CD4-positive, CD25-positive, alpha-beta regulatory T cell (primary cell): Measurements from ENCODE around the gene KAT2B. TPM values are rescaled to one million over a fixed set of nuclear protein-coding genes. Genes with fewer than 3 reads are reported as not detected.
A peak's percentile ranks its signal among the peaks of the same experiment; 100 is the strongest.

ENCODE experiments used
- ATAC-seq, 2 donors: fragments of 150-1000 bp; cut with Tn5 transposase; one replicate each; pipeline ENCODE4 v1.10.0; 2021; ENCODE audit warnings: low read depth in 2 of 2, moderate number of reproducible peaks in 2 of 2, moderate library complexity in 1 of 2
- DNase-seq, 3 donors: peaks; one replicate each; pipeline versions ENCODE4 v3.0.0 to v3.0.0-alpha.2; 2012 to 2022; ENCODE audit warnings: mixed read lengths in 1 of 3
- H3K27ac ChIP-seq: one replicate; pipeline ENCODE4 v1.7.0; 2013; ENCODE audit warnings: mild to moderate bottlenecking, low read length; ENCODE audit not compliant: insufficient read depth, poor library complexity, severe bottlenecking
- H3K27me3 ChIP-seq: one replicate; pipeline ENCODE4 v1.7.0; 2013; ENCODE audit warnings: low read length; ENCODE audit not compliant: control insufficient read depth, insufficient read depth
- H3K36me3 ChIP-seq: one replicate; pipeline ENCODE4 v1.7.0; 2013; ENCODE audit warnings: mild to moderate bottlenecking, low read length, moderate library complexity; ENCODE audit not compliant: control insufficient read depth, insufficient read depth
- H3K4me1 ChIP-seq: 2 replicates; pipeline ENCODE4 v1.7.0; 2013; ENCODE audit warnings: mild to moderate bottlenecking, low read length; ENCODE audit not compliant: insufficient read depth, control insufficient read depth, poor library complexity, severe bottlenecking
- H3K4me3 ChIP-seq: one replicate; pipeline ENCODE4 v1.7.0; 2013; ENCODE audit warnings: low read depth, mild to moderate bottlenecking, low read length, moderate library complexity
- H3K9me3 ChIP-seq, 2 experiments: 1 replicate in 1 of 2; 2 replicates in 1 of 2; pipeline ENCODE4 v1.7.0; 2013; ENCODE audit warnings: low read length in 2 of 2, mild to moderate bottlenecking in 1 of 2, moderate library complexity in 1 of 2; ENCODE audit not compliant: control insufficient read depth in 2 of 2
- H3K27ac Mint-ChIP-seq, 3 donors: one replicate each; pipeline ENCODE4 v1.8.0; 2020 to 2022; ENCODE audit warnings: mild to moderate bottlenecking in 3 of 3, mixed read lengths in 3 of 3, moderate library complexity in 2 of 3
- H3K27me3 Mint-ChIP-seq: one replicate; pipeline ENCODE4 v1.8.0; 2022; ENCODE audit warnings: mild to moderate bottlenecking, mixed read lengths
- H3K36me3 Mint-ChIP-seq: one replicate; pipeline ENCODE4 v1.8.0; 2020; ENCODE audit warnings: mixed read lengths
- H3K4me1 Mint-ChIP-seq, 4 donors: one replicate each; pipeline ENCODE4 v1.8.0; 2020 to 2022; ENCODE audit warnings: mixed read lengths in 4 of 4, mild to moderate bottlenecking in 1 of 4
- H3K4me3 Mint-ChIP-seq, 4 donors: one replicate each; pipeline ENCODE4 v1.8.0; 2020 to 2022; ENCODE audit warnings: mild to moderate bottlenecking in 4 of 4, mixed read lengths in 4 of 4, moderate library complexity in 3 of 4
- H3K9me3 Mint-ChIP-seq, 7 donors: one replicate each; pipeline ENCODE4 v1.8.0; 2020 to 2022; ENCODE audit warnings: mixed read lengths in 7 of 7, mild to moderate bottlenecking in 3 of 7, moderate library complexity in 2 of 7
- polyA plus RNA-seq, 4 donors: library from polyadenylated mRNA; unstranded; fragments of 300-500 nt; fragmentation: Illumina TruSeq; gene quantifications; one replicate each; pipeline ENCODE4 v1.2.3, GENCODE V29; 2021
- total RNA-seq: library from RNA; stranded (reverse); gene quantifications from one replicate; pipeline ENCODE4 v1.2.3, GENCODE V29; 2022

Gene KAT2B
- total RNA-seq (185 TPM), polyA plus RNA-seq (10 to 100 TPM in 1 of 4 donors, 1 to 10 TPM in 3; 5.7 to 11.0 (median 7.9) TPM)

DNA sequence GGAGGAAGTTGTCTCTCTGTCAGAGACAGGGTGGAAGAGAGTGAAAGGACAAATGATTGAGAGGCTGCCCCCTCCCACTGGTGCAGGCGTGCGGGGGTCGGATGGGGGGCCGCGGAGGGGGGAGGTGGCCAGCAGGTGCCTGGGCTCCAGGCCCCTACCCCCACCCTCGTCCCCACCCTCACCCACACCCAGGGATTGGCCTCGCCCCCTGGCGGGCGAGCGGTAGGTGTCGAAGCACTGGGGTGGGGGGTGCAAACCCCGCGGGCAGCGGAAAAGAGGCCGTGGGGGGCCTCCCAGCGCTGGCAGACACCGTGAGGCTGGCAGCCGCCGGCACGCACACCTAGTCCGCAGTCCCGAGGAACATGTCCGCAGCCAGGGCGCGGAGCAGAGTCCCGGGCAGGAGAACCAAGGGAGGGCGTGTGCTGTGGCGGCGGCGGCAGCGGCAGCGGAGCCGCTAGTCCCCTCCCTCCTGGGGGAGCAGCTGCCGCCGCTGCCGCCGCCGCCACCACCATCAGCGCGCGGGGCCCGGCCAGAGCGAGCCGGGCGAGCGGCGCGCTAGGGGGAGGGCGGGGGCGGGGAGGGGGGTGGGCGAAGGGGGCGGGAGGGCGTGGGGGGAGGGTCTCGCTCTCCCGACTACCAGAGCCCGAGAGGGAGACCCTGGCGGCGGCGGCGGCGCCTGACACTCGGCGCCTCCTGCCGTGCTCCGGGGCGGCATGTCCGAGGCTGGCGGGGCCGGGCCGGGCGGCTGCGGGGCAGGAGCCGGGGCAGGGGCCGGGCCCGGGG, at the start of gene KAT2B:
KAT2B (plus strand) TSS at position 682 of the 783 bp plus-strand sequence; CDS start at position 714, 32 bp downstream.
- Histone ChIP-seq H3K27ac (peak within 1 kb of the TSS; percentile 93), H3K4me3 (peak within 1 kb of the TSS; percentile 93), H3K4me1 (peaks cover 50% of the 10 kb centered on the region), H3K36me3 (no peaks in the 10 kb centered on the region), H3K9me3 (no peaks in the 10 kb centered on the region), H3K27me3 (no peaks in the 10 kb centered on the region)
- ATAC-seq (peak; percentile 76 to 80), DNase-seq (peak; percentile 77 to 92 (median 85))
- peak within 1 kb of the TSS; percentile 99 to 100 (median 100) for H3K4me3 Mint-ChIP-seq
- peaks cover 9% of the 10 kb centered on the region for H3K27me3 Mint-ChIP-seq
- peaks cover 0 to 1% (median 0%) of the 10 kb centered on the region in 7 donors for H3K9me3 Mint-ChIP-seq
- no peaks in the 10 kb centered on the region for H3K36me3 Mint-ChIP-seq
- peak within 1 kb of the TSS; percentile 91 to 99 (median 98) for H3K27ac Mint-ChIP-seq
- peaks cover 28 to 54% (median 44%) of the 10 kb centered on the region in 4 donors for H3K4me1 Mint-ChIP-seq

DNA sequence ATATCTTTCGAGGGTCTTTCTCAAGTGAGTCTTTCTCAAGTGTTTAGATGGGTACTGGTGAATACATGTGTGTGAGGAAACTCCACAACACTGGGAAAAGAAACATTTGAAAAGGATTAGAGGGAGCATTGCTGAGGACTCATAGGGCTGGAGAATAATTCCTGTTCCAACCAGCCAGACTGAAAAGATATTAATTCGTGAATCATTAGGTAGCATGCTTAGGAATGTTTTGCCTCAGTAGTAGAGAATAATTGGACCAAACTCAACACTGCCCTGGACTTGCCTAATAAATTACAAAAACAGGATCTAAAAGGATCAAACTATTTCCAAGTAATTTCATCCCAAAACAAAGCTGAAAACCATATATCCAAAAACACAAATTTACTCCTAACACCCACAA, 45.5 kb upstream of the KAT2B start:
- H3K4me3 ChIP-seq: no peak overlapping the region
- ATAC-seq (no peak), DNase-seq (no peak)
- H3K36me3 ChIP-seq: no peaks in the 10 kb centered on the region
- H3K27ac Mint-ChIP-seq: no peak overlapping the region
- no peaks in the 10 kb centered on the region for H3K36me3 Mint-ChIP-seq
- no peaks in the 10 kb centered on the region for H3K27me3 Mint-ChIP-seq
- H3K4me1 ChIP-seq: no peaks in the 10 kb centered on the region
- no peaks in the 10 kb centered on the region for H3K27me3 ChIP-seq
- H3K9me3 ChIP-seq: no peaks in the 10 kb centered on the region
- H3K4me1 Mint-ChIP-seq: peaks cover 0 to 7% (median 5%) of the 10 kb centered on the region in 4 donors
- H3K9me3 Mint-ChIP-seq: peaks cover 0 to 6% (median 0%) of the 10 kb centered on the region in 7 donors
- H3K27ac ChIP-seq: no peak overlapping the region
- no peak overlapping the region for H3K4me3 Mint-ChIP-seq

DNA sequence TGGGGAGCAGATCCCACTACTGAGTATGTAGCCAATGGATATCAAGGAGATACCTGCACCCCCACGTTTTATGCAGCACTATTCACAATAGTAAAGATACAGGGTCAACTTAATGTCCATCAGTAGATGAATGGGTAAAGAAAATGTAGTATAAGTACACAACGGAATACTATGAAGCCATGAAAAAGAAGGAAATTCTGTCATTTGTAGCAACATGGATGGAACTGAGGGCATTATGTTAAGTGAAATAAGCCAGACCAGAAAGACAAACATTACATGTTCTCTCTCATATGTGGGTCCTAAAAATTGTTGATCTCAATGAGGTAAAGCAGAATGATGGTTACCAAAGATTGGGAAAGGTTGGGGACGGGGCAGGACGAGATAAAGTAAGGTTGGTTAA, 42.7 kb upstream of the KAT2B start:
- Histone ChIP-seq H3K27me3 (no peaks in the 10 kb centered on the region), H3K9me3 (no peaks in the 10 kb centered on the region), H3K4me3 (no peak overlapping the region), H3K27ac (no peak overlapping the region), H3K4me1 (no peaks in the 10 kb centered on the region), H3K36me3 (no peaks in the 10 kb centered on the region)
- ATAC-seq (no peak), DNase-seq (no peak)
- Mint-ChIP-seq H3K4me3 (no peak overlapping the region), H3K9me3 (peaks cover 0 to 6% (median 1%) of the 10 kb centered on the region in 7 donors), H3K36me3 (no peaks in the 10 kb centered on the region), H3K4me1 (peaks cover 0 to 7% (median 0%) of the 10 kb centered on the region in 4 donors), H3K27me3 (no peaks in the 10 kb centered on the region), H3K27ac (peak overlapping the region in 1 of 3 donors; percentile 44)

DNA sequence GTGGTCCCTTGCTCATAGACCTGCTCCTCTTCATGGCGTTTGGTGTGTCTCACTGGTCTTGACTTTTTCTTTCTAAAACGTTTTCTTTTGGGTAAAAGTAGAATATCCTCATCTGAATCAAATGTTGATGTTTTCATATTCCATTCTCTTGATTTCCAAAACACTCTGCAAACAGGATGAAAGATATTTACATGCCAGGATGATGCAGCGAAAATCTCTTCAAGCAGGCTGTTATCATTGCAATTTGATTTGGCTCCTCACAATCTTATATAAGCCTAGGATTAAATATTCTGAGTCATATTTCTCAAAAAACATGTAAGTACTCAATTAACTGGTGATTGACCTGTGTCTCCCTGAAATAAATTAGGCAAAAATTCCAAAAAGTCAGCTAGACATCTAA, 38.3 kb upstream of the KAT2B start:
- H3K4me1 ChIP-seq: no peaks in the 10 kb centered on the region
- no peaks in the 10 kb centered on the region for H3K9me3 ChIP-seq
- H3K27me3 Mint-ChIP-seq: no peaks in the 10 kb centered on the region
- H3K27ac ChIP-seq: no peak overlapping the region
- H3K27me3 ChIP-seq: no peaks in the 10 kb centered on the region
- H3K27ac Mint-ChIP-seq: no peak overlapping the region
- H3K36me3 Mint-ChIP-seq: no peaks in the 10 kb centered on the region
- no peak overlapping the region for H3K4me3 ChIP-seq
- DNase-seq (no peak), ATAC-seq (no peak)
- H3K4me1 Mint-ChIP-seq: no peaks in the 10 kb centered on the region
- peaks cover 0 to 6% (median 1%) of the 10 kb centered on the region in 7 donors for H3K9me3 Mint-ChIP-seq
- no peak overlapping the region for H3K4me3 Mint-ChIP-seq
- no peaks in the 10 kb centered on the region for H3K36me3 ChIP-seq

DNA sequence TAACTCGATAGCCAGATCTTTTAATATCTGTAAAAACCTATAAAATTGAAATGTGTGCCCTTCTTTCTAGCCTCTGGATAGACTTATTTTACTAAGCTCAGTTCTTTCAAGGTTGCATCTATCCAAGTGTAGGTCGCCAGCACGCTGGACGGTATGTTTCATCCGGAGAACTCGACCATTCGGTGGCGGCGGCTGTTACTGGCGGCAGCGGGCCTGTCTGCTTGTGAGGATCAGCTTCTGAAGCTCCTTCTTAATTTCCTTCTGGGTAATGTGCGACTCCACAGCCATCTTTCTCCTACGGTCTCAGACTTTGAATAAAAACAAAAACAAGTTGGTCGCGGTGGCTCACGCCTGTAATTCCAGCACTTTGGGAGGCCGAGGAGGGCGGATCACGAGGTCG, 32.3 kb upstream of the KAT2B start:
- Mint-ChIP-seq H3K4me1 (no peaks in the 10 kb centered on the region), H3K9me3 (peaks cover 0 to 3% (median 0%) of the 10 kb centered on the region in 7 donors), H3K4me3 (no peak overlapping the region), H3K36me3 (no peaks in the 10 kb centered on the region), H3K27me3 (no peaks in the 10 kb centered on the region), H3K27ac (no peak overlapping the region)
- H3K4me3 ChIP-seq: no peak overlapping the region
- no peak for DNase-seq
- H3K4me1 ChIP-seq: no peaks in the 10 kb centered on the region
- no peaks in the 10 kb centered on the region for H3K36me3 ChIP-seq
- ATAC-seq: no peak
- H3K27ac ChIP-seq: no peak overlapping the region
- no peaks in the 10 kb centered on the region for H3K27me3 ChIP-seq
- no peaks in the 10 kb centered on the region for H3K9me3 ChIP-seq

DNA sequence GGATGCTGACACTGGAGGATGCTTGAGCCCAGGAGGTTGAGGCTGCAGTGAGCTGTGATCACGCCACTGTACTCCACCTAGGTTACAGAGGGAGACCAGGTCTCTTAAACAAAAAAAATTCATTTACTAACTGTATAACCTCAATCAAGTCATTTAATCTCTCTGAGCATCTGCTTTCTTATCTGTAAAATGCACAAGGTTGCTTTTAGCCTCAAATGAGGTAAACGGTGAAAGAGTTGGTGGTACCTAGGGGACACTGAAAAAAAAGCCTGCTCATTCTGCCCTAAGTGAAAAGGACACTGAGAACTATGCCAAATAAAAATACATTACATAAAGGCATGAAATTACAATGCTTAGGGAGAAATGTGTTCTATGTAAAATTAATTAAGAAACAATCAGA, 31.6 kb upstream of the KAT2B start:
- Histone ChIP-seq H3K4me1 (no peaks in the 10 kb centered on the region), H3K9me3 (no peaks in the 10 kb centered on the region), H3K27me3 (no peaks in the 10 kb centered on the region), H3K27ac (no peak overlapping the region), H3K36me3 (no peaks in the 10 kb centered on the region), H3K4me3 (no peak overlapping the region)
- ATAC-seq: no peak
- no peak overlapping the region for H3K4me3 Mint-ChIP-seq
- no peaks in the 10 kb centered on the region for H3K4me1 Mint-ChIP-seq
- no peaks in the 10 kb centered on the region for H3K36me3 Mint-ChIP-seq
- H3K27ac Mint-ChIP-seq: no peak overlapping the region
- DNase-seq: no peak
- H3K27me3 Mint-ChIP-seq: no peaks in the 10 kb centered on the region
- H3K9me3 Mint-ChIP-seq: peaks cover 0 to 3% (median 0%) of the 10 kb centered on the region in 7 donors

DNA sequence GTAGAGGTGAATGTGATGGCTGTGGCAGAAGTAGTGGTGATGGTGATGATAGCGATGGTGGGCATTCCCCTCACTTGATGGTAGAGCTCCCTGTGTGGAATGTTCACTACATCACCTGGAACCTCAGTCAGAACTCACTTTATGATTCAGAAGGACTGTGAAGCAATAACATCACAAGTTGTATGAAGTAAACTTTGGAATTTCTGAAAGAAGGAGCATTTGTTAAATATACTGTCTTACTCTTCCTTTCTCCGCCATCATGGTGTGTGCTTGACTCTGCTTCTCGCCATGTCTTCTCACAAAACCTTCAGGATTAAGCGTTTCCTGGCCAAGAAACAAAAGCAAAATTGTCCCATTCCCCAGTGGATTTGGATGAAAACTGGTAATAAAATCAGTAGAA, 28.1 kb upstream of the KAT2B start, which contains the start of gene PP2D1:
PP2D1 (minus strand) TSS at position 101 of the 400 bp plus-strand sequence. CDS start 192 bp downstream, outside the sequence.
- no peaks in the 10 kb centered on the region for H3K27me3 ChIP-seq
- DNase-seq (no peak), ATAC-seq (no peak)
- Mint-ChIP-seq H3K27ac (no peak within 1 kb of the TSS), H3K9me3 (peaks cover 0 to 3% (median 0%) of the 10 kb centered on the region in 7 donors), H3K4me3 (no peak within 1 kb of the TSS), H3K4me1 (no peaks in the 10 kb centered on the region), H3K36me3 (no peaks in the 10 kb centered on the region), H3K27me3 (no peaks in the 10 kb centered on the region)
- H3K4me3 ChIP-seq: no peak within 1 kb of the TSS
- H3K36me3 ChIP-seq: no peaks in the 10 kb centered on the region
- H3K4me1 ChIP-seq: no peaks in the 10 kb centered on the region
- H3K9me3 ChIP-seq: no peaks in the 10 kb centered on the region
- no peak within 1 kb of the TSS for H3K27ac ChIP-seq

DNA sequence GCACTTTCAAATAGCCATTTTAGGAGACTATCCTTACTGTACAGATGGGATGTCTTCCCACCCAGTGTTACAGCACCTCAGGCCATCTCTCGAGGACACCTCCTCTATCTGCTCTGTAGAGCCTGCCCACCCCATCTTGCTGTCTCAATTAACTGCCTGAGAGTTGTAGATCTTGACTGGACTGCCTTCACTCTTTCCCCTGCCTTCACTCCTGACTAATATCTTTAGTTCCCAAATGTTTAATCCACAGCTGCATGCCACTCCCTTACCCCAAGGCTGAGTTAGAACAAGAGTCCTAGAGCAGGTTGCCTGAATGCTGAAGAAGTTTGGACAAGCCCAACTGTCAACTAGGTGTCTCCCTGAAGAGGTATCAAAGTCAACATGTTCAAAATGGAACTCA, 26.9 kb upstream of the KAT2B start:
- H3K4me3 Mint-ChIP-seq: no peak overlapping the region
- DNase-seq (no peak), ATAC-seq (no peak)
- no peaks in the 10 kb centered on the region for H3K27me3 Mint-ChIP-seq
- Histone ChIP-seq H3K9me3 (no peaks in the 10 kb centered on the region), H3K4me3 (no peak overlapping the region), H3K27me3 (no peaks in the 10 kb centered on the region), H3K4me1 (no peaks in the 10 kb centered on the region), H3K27ac (no peak overlapping the region), H3K36me3 (no peaks in the 10 kb centered on the region)
- H3K4me1 Mint-ChIP-seq: no peaks in the 10 kb centered on the region
- H3K36me3 Mint-ChIP-seq: no peaks in the 10 kb centered on the region
- H3K9me3 Mint-ChIP-seq: peaks cover 0 to 3% (median 0%) of the 10 kb centered on the region in 7 donors
- no peak overlapping the region for H3K27ac Mint-ChIP-seq
